Progenitor cell of endocrine pancreas (in vitro differentiated cells): ENCODE data around the gene CKM. TPM values are rescaled to one million over a fixed set of nuclear protein-coding genes. Genes with fewer than 3 reads are reported as not detected.
"Not testable (repeated sequence)": the region's sequence is repeated elsewhere in the genome, so short reads cannot be mapped to it uniquely, and the experiment has no call there.

ENCODE experiments used
- DNase-seq: peaks from one replicate; pipeline ENCODE4 v3.0.0; 2021; ENCODE audit warnings: low spot score; ENCODE audit not compliant: unreplicated experiment
- H3K27ac Mint-ChIP-seq: 2 replicates; pipeline ENCODE4 v1.8.0; 2021; ENCODE audit warnings: mild to moderate bottlenecking, moderate library complexity, mixed read lengths
- H3K27me3 Mint-ChIP-seq: 2 replicates; pipeline ENCODE4 v1.8.0; 2021; ENCODE audit warnings: mixed read lengths
- H3K36me3 Mint-ChIP-seq: 2 replicates; pipeline ENCODE4 v1.8.0; 2022; ENCODE audit warnings: mixed read lengths; ENCODE audit not compliant: insufficient read depth
- H3K4me1 Mint-ChIP-seq: 2 replicates; pipeline ENCODE4 v1.8.0; 2021; ENCODE audit warnings: low read depth, mixed read lengths
- H3K4me3 Mint-ChIP-seq: 2 replicates; pipeline ENCODE4 v1.8.0; 2021; ENCODE audit warnings: low read depth, mild to moderate bottlenecking, moderate library complexity, mixed read lengths
- H3K9me3 Mint-ChIP-seq: 2 replicates; pipeline ENCODE4 v1.8.0; 2021; ENCODE audit warnings: low read depth, mixed read lengths
- total RNA-seq: library from RNA; stranded (reverse); gene quantifications from 2 replicates; pipeline ENCODE4 v1.2.1, GENCODE V29; 2021
- TF ChIP-seq, protein P1 (sequence below): fragments of 200-600 bp; sonication (generic); IDR thresholded peaks from one replicate; pipeline ENCODE4 v1.5.0; 2021; ENCODE audit warnings: antibody characterized with exemption, mild to moderate bottlenecking; ENCODE audit not compliant: unreplicated experiment

Gene CKM
- total RNA-seq, 1 donor from 2014 or later: not detected

DNA sequence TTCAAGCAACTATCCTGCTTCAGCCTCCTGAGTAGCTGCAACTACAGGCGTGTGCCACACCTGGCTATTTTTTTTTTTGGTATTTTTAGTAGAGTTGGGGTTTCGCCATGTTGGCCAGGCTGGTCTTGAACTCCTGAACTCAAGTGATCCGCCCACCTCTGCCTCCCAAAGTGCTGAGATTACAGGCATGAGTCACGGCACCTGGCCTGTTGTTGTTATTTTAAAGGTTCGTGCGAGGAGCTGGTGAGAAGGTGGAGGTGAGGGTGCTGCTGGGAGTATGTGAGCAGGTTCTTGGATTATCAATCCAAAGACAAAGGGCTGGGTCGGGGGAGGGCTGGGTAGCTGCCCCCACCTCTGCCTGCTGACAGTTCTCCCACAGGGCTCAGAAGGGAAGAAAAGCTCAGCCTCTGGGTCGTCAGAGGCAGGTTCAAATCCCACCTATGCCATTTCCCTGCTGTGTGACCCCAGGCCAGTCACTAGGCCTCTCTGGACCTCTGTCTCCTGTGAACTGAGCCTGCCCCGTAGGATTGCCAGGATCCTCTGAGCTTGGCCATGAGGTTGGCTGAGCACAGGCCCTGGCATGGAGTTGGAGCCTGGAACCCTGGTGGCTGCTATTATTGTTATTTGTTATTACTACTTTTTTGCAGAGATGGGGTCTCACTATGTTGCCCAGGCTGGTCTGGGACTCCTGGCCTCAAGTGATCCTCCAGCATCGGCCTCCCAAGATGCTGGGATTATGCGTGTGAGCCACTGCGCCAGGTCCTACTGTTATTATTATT, 1.5 kb downstream of the CKM start:
- no peaks in the 10 kb centered on the region for H3K9me3 Mint-ChIP-seq
- H3K27me3 Mint-ChIP-seq: peaks cover 36% of the 10 kb centered on the region
- TF ChIP-seq, protein P1, sequence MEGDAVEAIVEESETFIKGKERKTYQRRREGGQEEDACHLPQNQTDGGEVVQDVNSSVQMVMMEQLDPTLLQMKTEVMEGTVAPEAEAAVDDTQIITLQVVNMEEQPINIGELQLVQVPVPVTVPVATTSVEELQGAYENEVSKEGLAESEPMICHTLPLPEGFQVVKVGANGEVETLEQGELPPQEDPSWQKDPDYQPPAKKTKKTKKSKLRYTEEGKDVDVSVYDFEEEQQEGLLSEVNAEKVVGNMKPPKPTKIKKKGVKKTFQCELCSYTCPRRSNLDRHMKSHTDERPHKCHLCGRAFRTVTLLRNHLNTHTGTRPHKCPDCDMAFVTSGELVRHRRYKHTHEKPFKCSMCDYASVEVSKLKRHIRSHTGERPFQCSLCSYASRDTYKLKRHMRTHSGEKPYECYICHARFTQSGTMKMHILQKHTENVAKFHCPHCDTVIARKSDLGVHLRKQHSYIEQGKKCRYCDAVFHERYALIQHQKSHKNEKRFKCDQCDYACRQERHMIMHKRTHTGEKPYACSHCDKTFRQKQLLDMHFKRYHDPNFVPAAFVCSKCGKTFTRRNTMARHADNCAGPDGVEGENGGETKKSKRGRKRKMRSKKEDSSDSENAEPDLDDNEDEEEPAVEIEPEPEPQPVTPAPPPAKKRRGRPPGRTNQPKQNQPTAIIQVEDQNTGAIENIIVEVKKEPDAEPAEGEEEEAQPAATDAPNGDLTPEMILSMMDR: no peak
- H3K27ac Mint-ChIP-seq: no peak overlapping the region
- no peak overlapping the region for H3K4me3 Mint-ChIP-seq
- DNase-seq: no peak
- H3K36me3 Mint-ChIP-seq: no peaks in the 10 kb centered on the region
- H3K4me1 Mint-ChIP-seq: peaks cover 6% of the 10 kb centered on the region

DNA sequence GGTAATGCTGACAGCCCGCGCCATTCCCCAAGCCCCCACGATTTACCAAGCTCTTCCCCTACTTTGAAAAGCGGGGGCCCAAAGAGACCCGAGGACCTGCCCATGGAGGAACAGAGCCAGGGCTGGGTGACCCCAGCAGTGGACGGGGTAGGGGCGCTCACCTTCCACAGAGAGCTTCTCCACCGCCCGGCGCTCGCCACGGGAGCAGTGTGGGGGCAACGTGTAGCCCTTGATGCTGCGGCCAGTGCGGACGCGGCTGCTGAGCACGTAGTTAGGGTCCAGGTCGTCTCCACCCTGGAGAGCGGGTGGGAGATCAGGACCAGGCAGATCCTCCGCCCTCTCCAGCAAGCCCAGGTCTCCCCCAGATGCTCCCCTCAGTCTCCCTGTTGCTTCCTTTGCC, 7.4 kb downstream of the CKM start:
- peaks cover 41% of the 10 kb centered on the region for H3K27me3 Mint-ChIP-seq
- no peak overlapping the region for H3K27ac Mint-ChIP-seq
- TF ChIP-seq, protein P1: no peak

DNA sequence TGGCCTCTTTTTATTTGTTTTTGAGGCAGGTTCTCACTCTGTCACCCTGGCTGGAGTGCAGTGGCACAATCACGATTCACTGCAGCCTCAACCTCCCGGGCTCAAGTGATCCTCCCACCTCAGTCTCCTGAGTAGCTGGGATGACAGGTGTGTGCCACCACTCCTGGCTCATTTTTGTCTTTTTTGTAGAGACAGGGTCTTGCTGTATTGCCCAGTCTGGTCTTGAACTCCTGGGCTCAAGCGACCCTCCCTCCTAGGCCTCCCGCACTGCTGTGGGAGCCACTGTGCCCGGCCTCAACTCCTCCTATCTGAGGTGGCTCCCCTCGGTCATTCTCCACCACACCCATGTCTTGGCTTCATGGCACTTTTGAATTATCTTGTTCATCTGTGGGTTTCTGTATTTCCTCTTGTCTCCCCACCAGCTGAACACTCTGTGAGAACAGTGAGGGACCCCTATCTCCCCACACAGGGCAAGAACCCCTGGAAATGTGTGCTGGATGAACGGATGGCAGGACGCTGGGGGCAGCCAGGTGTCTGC, 7.9 kb downstream of the CKM start:
- Mint-ChIP-seq H3K36me3 (no peaks in the 10 kb centered on the region), H3K4me1 (no peaks in the 10 kb centered on the region), H3K27ac (no peak overlapping the region), H3K27me3 (peaks cover 41% of the 10 kb centered on the region), H3K9me3 (no peaks in the 10 kb centered on the region), H3K4me3 (no peak overlapping the region)
- TF ChIP-seq, protein P1: no peak
- DNase-seq: no peak

More for the DNA sequence above, 7.4 kb downstream of the CKM start:
- Mint-ChIP-seq H3K9me3 (no peaks in the 10 kb centered on the region), H3K36me3 (no peaks in the 10 kb centered on the region), H3K4me1 (no peaks in the 10 kb centered on the region), H3K4me3 (no peak overlapping the region)
- DNase-seq: no peak

DNA sequence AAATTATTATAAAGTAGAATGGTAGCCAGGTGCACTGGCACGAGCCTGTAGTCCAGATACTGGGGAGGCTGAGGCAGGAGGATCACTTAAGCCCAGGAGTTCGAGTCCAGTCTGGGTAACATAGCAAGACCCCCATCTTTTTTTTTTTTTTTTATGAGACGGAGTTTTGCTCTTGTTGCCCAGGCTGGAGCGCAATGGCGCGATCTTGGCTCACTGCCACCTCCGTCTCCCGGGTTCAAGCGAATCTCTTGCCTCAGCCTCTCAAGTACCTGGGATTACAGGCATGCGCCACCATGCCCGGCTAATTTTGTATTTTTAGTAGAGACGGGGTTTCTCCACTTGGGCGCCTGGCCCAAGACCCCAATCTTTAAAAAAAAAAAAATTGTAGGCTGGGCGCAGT, 10.4 kb downstream of the CKM start:
- not testable (repeated sequence) for H3K27ac Mint-ChIP-seq, H3K4me1 Mint-ChIP-seq, H3K36me3 Mint-ChIP-seq, DNase-seq, H3K4me3 Mint-ChIP-seq, H3K9me3 Mint-ChIP-seq
- peaks cover 30% of the 10 kb centered on the region for H3K27me3 Mint-ChIP-seq

DNA sequence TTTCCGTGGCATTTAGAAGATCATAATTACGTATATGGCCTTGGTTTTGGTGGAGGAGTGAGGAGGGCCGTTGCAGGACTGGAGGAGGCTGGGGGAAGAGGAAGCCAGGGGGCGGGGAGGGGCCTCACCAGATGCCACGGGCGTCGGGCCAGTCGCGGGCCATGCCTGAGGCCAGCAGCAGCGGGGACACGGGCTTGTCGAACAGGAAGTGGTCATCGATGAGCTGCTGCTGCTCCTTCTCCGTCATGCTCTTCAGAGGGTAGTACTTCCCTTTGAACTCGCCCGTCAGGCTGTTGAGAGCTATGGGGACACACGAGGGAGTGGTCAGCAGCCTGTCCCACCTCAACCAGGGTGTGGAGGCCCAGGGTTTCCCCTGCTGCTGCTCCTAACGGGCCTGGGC, 11.1 kb downstream of the CKM start:
- Mint-ChIP-seq H3K36me3 (no peaks in the 10 kb centered on the region), H3K4me1 (no peaks in the 10 kb centered on the region), H3K9me3 (no peaks in the 10 kb centered on the region), H3K27me3 (peaks cover 26% of the 10 kb centered on the region), H3K27ac (no peak overlapping the region), H3K4me3 (no peak overlapping the region)
- DNase-seq: no peak
- TF ChIP-seq, protein P1: no peak

DNA sequence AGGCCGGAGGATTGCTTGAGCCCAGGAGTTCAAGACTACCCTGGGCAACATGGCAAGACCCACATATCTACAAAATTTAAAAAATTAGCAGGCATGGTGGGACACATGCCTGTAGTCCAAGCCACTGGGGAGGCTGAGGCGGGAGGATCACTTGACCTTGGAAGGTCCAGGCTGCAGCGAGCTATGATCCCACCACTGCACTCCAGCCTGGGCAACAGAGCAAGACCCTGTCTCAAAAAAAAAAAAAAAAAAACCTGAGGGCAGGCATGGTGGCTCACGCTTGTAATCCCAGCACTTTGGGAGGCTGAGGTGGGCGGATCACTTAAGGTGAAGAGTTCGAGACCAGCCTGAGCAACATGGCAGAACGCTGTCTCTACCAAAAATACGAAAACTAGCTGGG, 13.4 kb downstream of the CKM start:
- H3K4me3 Mint-ChIP-seq, H3K9me3 Mint-ChIP-seq, DNase-seq, H3K27ac Mint-ChIP-seq, H3K36me3 Mint-ChIP-seq, H3K4me1 Mint-ChIP-seq: not testable (repeated sequence)
- peaks cover 25% of the 10 kb centered on the region for H3K27me3 Mint-ChIP-seq
